ENCODE measurements around the gene LY6G6F.

DNA sequence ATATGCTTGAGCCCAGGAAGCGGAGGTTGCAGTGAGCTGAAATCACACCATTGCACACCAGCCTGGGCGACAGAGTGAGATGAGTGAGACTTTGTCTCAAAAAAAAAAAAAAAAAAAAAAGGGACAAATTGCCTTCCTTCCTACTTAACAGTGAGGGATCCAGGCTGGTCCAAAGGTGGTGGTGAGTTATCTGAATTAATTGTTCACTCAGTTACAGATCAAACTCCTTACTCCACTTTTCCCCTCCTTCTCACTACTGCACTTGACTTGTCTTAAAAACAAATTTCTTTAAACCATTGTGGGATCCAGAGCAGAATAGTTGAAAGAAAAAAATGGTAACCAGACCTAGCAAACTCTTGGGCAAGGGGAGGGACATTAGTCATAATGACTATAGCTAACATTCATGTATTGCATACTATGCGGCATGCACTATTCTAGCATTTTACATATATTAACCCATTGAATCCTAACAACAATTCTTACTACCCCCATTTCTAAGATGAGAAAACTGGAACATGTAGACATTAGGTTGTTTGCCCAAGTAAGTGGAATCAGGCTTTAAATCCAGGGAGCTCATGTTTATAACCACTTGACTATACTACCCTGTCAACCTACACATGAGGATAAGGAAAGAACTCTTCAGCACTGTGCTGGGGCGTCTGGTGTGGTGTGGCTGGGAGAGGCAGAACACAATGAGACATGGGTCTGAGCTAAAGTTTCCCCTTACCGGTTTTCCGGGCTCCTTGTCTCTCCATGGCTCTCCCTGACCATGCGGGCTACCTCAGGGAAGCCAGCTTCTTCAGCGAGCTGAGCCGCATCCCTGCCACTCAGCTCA is 43.3 kb upstream of the LY6G6F start:
- TF ChIP-seq GATA3 (IDR thresholded peaks at IDR 0.05; ENCODE audit: low read depth, low read length), result no peak
- no peak for TF ChIP-seq GATA2 (IDR thresholded peaks at IDR 0.05; ENCODE audit: low read depth, low read length)

Data from SH-SY5Y (cell line).